Myocyte (in vitro differentiated cells): ENCODE measurements around the gene RHOT2. TPM values are rescaled to one million over a fixed set of nuclear protein-coding genes. Genes with fewer than 3 reads are reported as not detected.

Experiments used
- DNase-seq: peaks from one replicate; pipeline ENCODE4 v3.0.0-alpha.2; 2012; ENCODE audit warnings: low read depth
- total RNA-seq: library from RNA; depleted of rRNA; stranded (reverse); fragments of >200 nt; gene quantifications from 2 replicates; pipeline ENCODE4 v1.2.3, GENCODE V29; 2014

RHOT2 gene
- total RNA-seq, 1 donor from 2014 or later: 73.9 TPM

- no peak for DNase-seq
These were observed 1.7 kb downstream of the RHOT2 start for GRCh38 chr16:669666-670065.

- no peak for DNase-seq
These were observed 2.8 kb downstream of the RHOT2 start for GRCh38 chr16:670485-671352.

DNA sequence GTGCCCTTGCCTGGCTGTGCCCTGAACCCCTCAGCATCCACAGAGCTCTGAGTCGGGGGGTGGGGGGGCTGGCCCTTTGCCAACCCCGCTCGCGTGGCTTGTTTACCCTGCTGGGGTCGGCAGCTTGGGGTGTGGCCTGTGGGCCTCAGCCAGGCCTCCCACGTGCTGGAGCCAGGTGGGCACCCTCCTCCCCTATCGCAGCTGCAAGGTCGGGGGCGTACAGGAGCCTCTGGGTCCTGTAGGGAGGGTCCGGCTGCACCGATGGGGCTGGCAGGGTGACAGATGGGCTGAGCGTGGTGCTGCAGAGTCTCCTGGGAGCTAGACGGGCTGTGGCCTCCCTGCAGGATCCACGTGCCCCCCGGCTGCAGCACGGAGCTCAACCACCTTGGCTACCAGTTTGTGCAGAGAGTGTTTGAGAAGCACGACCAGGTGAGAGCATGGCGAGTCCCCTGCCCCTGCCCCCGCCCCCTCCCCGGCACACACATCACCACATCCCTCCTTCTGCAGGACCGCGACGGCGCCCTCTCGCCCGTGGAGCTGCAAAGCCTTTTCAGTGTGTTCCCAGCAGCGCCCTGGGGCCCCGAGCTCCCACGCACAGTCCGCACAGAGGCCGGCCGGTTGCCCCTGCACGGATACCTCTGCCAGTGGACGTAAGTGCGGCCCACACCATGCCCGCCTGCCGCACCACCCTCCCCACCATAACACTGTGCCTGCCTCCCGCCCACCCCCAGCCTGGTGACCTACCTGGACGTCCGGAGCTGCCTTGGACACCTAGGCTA lies 3.6 kb downstream of the RHOT2 start:
- DNase-seq: no peak

DNA sequence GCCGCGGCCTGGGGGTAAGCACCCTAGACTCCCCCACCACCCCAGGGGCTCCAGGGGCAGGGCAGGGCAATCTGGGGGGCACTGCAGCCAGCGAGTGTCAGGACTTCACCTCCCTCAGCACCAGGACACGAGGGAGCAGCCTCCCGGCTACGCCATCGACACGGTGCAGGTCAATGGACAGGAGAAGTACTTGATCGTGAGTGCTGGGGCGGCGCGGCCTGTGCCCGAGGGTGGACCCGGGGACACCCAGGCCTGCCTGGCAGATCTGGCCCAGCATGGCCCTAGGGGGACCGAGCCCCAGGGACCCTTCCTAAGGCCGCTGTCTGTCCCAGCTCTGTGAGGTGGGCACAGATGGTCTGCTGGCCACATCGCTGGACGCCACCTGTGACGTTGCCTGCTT lies 4.4 kb downstream of the RHOT2 start:
- DNase-seq: no peak

- no peak for DNase-seq
These were observed 4.9 kb downstream of the RHOT2 start for GRCh38 chr16:672851-673250.

GRCh38 chr16:673399-673991 lies 5.6 kb downstream of the RHOT2 start:
- no peak for DNase-seq

GRCh38 chr16:674214-674881 lies 6.4 kb downstream of the RHOT2 start:
- no peak for DNase-seq

GRCh38 chr16:674968-675883 lies 7.3 kb downstream of the RHOT2 start, which contains the start of gene RHBDL1:
RHBDL1 (plus strand) TSS chr16:675671; CDS start chr16:675791, 120 bp downstream.
- DNase-seq: peak; percentile 10

DNA sequence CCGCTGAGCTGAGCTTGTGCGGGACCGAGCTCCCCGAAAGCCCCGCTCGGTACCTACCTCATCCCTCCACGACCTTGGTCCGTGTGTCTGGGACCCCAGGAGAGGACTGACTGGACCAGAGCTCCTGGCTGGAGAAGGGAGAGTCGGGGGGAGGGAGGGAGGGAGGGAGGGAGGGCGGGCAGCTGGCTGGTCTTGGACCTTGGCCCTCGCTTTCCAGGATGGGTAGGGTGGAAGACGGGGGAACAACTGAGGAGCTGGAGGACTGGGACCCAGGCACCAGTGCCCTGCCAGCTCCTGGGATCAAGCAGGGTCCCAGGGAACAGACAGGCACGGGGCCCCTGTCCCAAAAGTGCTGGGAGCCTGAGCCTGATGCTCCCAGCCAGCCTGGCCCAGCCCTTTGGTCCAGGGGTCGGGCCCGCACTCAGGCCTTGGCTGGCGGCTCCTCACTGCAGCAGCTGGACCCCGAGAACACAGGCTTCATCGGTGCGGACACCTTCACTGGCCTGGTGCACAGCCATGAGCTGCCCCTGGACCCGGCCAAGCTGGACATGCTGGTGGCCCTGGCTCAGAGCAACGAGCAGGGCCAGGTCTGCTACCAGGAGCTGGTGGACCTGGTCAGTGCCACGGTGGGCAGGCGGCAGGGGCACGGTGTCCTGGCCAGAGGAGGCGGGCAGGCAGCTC lies 8.1 kb downstream of the RHOT2 start:
- no peak for DNase-seq

- DNase-seq: no peak
These were observed 8.6 kb downstream of the RHOT2 start for GRCh38 chr16:676565-676902.

DNA sequence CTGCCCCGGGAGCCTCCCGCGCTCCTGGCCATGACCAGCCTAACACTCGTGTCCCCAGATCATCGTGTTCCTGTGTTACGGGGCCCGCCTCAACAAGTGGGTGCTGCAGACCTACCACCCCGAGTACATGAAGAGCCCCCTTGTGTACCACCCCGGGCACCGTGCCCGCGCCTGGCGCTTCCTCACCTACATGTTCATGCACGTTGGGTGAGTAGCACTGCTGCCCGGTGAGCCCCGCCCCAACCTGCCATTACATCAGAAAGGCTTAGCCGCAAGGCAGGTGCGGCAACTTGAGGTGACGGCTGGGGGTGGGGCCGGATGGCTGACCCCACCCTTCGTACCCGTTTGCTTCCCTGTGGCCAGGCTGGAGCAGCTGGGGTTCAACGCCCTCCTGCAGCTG lies 9.0 kb downstream of the RHOT2 start:
- DNase-seq: no peak

DNA sequence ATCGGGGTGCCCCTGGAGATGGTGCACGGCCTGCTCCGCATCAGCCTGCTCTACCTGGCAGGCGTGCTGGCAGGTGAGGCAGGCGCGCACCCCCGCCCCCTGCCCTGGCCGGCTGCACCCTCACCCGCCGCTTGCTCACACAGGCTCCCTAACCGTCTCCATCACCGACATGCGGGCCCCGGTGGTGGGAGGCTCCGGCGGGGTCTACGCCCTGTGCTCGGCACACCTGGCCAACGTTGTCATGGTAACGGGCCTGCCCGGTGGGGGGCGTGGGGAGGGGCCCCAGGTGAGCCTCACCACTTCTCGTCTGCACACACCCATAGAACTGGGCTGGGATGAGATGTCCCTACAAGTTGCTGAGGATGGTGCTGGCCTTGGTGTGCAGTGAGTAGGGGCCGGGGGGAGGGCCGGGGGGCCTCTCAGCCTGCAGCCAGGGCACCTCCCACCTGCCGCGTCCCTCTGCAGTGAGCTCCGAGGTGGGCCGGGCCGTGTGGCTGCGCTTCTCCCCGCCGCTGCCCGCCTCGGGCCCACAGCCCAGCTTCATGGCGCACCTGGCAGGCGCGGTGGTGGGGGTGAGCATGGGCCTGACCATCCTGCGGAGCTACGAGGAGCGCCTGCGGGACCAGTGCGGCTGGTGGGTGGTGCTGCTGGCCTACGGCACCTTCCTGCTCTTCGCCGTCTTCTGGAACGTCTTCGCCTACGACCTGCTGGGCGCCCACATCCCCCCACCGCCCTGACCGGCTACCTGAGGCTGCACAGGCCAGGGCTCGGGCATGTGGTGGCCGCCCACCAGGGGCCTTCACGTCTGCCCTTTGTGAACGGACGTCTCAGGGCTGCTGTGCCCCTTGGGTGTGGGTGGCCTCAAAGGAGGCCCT lies 9.6 kb downstream of the RHOT2 start:
- DNase-seq: no peak

DNA sequence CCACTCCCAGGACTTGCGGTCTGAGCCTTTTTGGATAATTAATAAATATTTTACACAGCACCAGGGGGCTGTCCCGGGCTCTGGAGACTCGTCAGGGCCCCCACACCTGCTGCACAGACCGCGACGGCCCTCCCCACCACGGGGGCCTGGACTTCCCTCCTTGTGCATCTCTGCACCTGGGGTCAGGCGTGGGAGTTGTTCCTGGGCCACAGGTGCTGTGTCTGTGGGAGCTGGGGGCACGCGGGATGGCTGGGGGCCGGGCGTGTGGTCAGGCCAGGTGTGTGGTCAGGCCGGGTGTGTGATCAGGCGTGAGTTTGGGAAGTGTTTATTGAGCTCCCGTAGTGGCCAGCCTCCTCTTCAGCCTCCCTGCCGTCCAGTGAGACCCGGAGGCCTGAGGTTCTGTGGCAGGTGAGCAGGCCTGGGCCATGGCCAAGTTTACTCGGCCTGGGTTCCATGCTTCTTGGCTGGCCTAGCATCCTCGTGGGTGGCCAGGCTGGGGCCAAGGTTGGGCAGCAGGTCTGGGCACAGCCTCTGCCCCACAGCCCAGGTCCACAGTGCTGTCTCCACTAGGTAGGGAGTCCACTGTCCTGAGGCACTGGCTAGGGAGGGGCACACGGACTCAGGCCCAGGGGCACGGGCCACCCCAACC lies 10.4 kb downstream of the RHOT2 start:
- no peak for DNase-seq

DNA sequence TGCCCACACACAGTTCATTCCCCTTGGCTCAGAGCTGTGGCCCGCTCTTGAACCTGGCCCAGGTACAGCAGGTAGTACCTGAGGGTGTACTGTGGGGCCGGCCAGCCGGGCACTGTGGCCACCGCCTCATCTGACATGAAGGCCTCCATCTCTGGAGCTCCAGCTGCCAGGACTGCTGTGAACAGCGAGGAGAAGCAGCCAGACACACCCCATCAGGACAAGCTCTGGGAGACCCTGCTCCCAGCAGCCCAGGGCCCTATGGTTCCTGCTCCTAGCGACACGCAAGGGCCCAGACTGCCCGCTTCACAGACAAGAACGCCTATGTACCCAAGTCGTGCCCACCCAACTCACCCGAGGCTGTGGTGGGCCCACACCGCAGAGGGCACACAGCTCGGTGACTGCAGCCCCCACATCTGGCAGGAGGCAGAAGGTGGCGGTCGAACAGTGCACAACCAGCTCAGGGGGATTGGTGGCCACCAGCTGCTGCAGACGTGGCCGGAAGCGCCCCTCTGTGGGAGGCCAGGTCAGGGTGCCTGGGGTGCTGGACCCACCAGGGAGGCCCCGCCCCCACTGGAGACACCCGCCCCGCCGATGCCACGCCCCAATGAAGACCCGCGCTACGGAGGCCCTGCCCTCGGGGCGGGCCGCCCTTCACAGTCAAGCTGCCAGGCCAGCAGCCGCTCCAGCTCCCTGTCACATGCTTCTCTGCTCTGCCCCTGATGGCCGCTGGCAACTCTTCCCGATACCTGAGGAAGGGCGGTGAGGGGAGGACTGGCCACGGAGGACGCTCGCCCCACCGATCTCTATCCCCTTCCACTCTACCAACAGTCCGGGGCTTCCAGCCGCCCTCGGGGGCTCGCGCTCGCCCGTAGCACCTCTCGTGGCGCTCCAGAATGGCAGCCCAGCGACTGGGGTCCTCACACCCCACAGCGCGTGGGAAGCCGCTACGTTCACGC lies 11.2 kb downstream of the RHOT2 start:
- peak; percentile 11 for DNase-seq

DNA sequence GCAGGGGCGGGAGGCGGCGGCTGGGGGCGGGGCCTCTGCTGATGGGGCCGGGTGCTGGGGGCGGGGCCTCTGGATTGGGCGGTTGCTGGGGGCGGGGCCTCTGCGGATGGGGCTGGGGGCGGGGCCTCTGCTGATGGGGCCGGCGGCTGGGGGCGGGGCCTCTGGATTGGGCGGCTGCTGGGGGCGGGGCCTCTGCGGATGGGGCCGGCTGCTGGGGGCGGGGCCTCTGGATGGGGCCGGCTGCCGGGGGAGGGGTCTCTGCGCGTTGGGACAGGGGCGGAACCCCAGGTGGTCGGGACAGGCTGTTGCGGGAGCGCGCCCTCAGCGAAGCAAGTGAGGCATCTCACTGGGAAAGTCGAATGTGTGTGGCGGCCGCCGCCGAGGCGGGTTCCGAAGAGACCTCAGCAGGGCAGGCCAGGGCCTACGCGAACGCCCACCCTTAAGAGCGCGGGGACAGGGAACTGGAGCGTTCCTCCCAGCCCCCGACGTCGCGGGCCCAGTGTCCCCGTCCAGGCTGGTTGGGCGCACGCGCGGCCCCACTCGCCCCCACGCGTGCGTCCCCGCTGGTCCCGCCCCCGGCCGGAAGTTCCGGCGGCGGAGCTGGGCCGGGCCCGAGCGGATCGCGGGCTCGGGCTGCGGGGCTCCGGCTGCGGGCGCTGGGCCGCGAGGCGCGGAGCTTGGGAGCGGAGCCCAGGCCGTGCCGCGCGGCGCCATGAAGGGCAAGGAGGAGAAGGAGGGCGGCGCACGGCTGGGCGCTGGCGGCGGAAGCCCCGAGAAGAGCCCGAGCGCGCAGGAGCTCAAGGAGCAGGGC lies 12.1 kb downstream of the RHOT2 start, which contains the start of gene STUB1:
STUB1 (plus strand) TSS at position 597 of the 811 bp plus-strand sequence; CDS start at position 713, 116 bp downstream.
- peak; percentile 86 for DNase-seq

- no peak for DNase-seq
These were observed 12.7 kb downstream of the RHOT2 start for GRCh38 chr16:680625-680945.
